Endothelial cell of umbilical vein (primary cell): ENCODE measurements around the gene KRTAP10-1. TPM values are rescaled to one million over a fixed set of nuclear protein-coding genes. Genes with fewer than 3 reads are reported as not detected.

Experiments
- BruUV-seq: library from RNA; stranded (reverse); fragments of 400-500 nt; replicated peaks from 2 replicates; lab custom pipeline; 2021; lab: Mats Ljungman, UMichigan
- CTCF ChIA-PET: fragments of 300-600, 350-600 bp; sonication (Branson Sonifier 250); formaldehyde crosslinking; loops from one replicate; lab custom pipeline; 2021; ENCODE audit warnings: antibody characterized with exemption, inconsistent platforms; lab: Charles Lee
- POLR2A ChIA-PET: fragments of 300-600, 350-600 bp; sonication (Branson Sonifier 250); formaldehyde crosslinking; loops from one replicate; lab custom pipeline; 2021; ENCODE audit warnings: antibody characterized with exemption, inconsistent platforms; lab: Charles Lee
- DNase-seq: peaks from one replicate; pipeline ENCODE4 v3.0.0-alpha.2; 2011; ENCODE audit warnings: low read depth, low spot score
- FAIRE-seq: peaks from 2 replicates; lab custom pipeline; 2011; peaks lifted over from hg19 to GRCh38; lab: Jason Lieb, UNC
- H2AFZ ChIP-seq: 2 replicates; pipeline ENCODE4 v1.6.0; 2012; ENCODE audit warnings: low read depth, low read length, control low read depth, inconsistent platforms
- H3K27ac ChIP-seq: 2 replicates; pipeline ENCODE4 v1.5.1; 2011; ENCODE audit warnings: low read depth, mild to moderate bottlenecking, control low read depth, low read length, moderate library complexity; ENCODE audit not compliant: insufficient read depth
- H3K27me3 ChIP-seq, 2 experiments: 2 replicates each; pipeline versions ENCODE4 v1.6.0 to v1.6.1; 2011; ENCODE audit warnings: low read length in 2 of 2, mixed read lengths in 1 of 2; ENCODE audit not compliant: control insufficient read depth in 2 of 2, insufficient read depth in 2 of 2
- H3K36me3 ChIP-seq, 2 experiments: 2 replicates in 1 of 2; 3 replicates in 1 of 2; pipeline ENCODE4 v1.5.1; 2011; ENCODE audit warnings: low read length in 2 of 2, mild to moderate bottlenecking in 1 of 2, moderate library complexity in 1 of 2; ENCODE audit not compliant: control insufficient read depth in 2 of 2, insufficient read depth in 2 of 2; ENCODE audit errors: extremely low read depth in 1 of 2
- H3K4me1 ChIP-seq: 3 replicates; pipeline ENCODE4 v1.5.1; 2011; ENCODE audit warnings: mild to moderate bottlenecking, low read length; ENCODE audit not compliant: control insufficient read depth, insufficient read depth; ENCODE audit errors: extremely low read depth
- H3K4me2 ChIP-seq: 2 replicates; pipeline ENCODE4 v1.6.1; 2011; ENCODE audit warnings: low read length, control low read depth, mixed read lengths; ENCODE audit not compliant: insufficient read depth
- H3K4me3 ChIP-seq, 3 experiments: fragments of 200-600 bp in 1 of 3; sonication (generic), shearing (Covaris generic) in 1 of 3; replicated peaks in 1 of 3; 2 replicates each; pipeline ENCODE4 v1.5.1; 2011 to 2016; ENCODE audit warnings: control low read depth in 3 of 3, low read length in 3 of 3, mild to moderate bottlenecking in 2 of 3, inconsistent platforms in 1 of 3, low read depth in 1 of 3, moderate library complexity in 1 of 3; ENCODE audit not compliant: insufficient read depth in 1 of 3
- H3K79me2 ChIP-seq: 2 replicates; pipeline ENCODE4 v1.6.0; 2012; ENCODE audit warnings: low read length, inconsistent platforms; ENCODE audit not compliant: control insufficient read depth, insufficient read depth
- H3K9ac ChIP-seq: replicated peaks from 2 replicates; pipeline ENCODE3; 2011; ENCODE audit warnings: low read length, control low read depth; ENCODE audit not compliant: insufficient read depth; ENCODE audit errors: extremely low read depth
- H3K9me1 ChIP-seq: replicated peaks from 3 replicates; pipeline ENCODE4 v1.6.0; 2011; ENCODE audit warnings: mild to moderate bottlenecking, low read length; ENCODE audit not compliant: control insufficient read depth, insufficient read depth; ENCODE audit errors: extremely low read depth
- H3K9me3 ChIP-seq: replicated peaks from 2 replicates; pipeline ENCODE4 v1.5.1; 2012; ENCODE audit warnings: low read length, inconsistent platforms; ENCODE audit not compliant: control insufficient read depth, insufficient read depth
- H4K20me1 ChIP-seq: replicated peaks from 2 replicates; pipeline ENCODE3; 2011; ENCODE audit warnings: mild to moderate bottlenecking, low read length; ENCODE audit not compliant: control insufficient read depth, insufficient read depth; ENCODE audit errors: extremely low read depth
- EZH2 ChIP-seq: IDR thresholded peaks from 2 replicates; pipeline ENCODE4 v1.6.1; 2012; ENCODE audit warnings: borderline replicate concordance, low read depth, mild to moderate bottlenecking, moderate library complexity, low read length, inconsistent platforms; ENCODE audit not compliant: severe bottlenecking
- FOS ChIP-seq: IDR thresholded peaks from 2 replicates; pipeline ENCODE4 v1.6.1; 2011; ENCODE audit warnings: mild to moderate bottlenecking, low read length, moderate library complexity, borderline replicate concordance; ENCODE audit not compliant: insufficient read depth
- GATA2 ChIP-seq: IDR thresholded peaks from 2 replicates; pipeline ENCODE4 v1.7.0; 2011; ENCODE audit warnings: low read depth, mild to moderate bottlenecking, moderate library complexity, mixed read lengths, low read length; ENCODE audit not compliant: insufficient read length, insufficient read depth
- JUN ChIP-seq: IDR thresholded peaks from 2 replicates; pipeline ENCODE4 v1.6.1; 2011; ENCODE audit warnings: borderline replicate concordance, low read depth; ENCODE audit not compliant: insufficient read length, insufficient read depth
- MAX ChIP-seq: IDR thresholded peaks from 2 replicates; pipeline ENCODE4 v1.6.1; 2011; ENCODE audit not compliant: insufficient read depth, insufficient read length
- MYC ChIP-seq: IDR thresholded peaks from one replicate; pipeline ENCODE4 v1.6.1; 2011; ENCODE audit warnings: mild to moderate bottlenecking, low read depth, low read length
- POLR2A ChIP-seq: IDR thresholded peaks from 2 replicates; pipeline ENCODE4 v1.6.1; 2012; ENCODE audit warnings: low read depth, mild to moderate bottlenecking, control low read depth, low read length
- POLR2AphosphoS5 ChIP-seq: IDR thresholded peaks from 2 replicates; pipeline ENCODE4 v1.6.1; 2012; ENCODE audit warnings: low read depth, mild to moderate bottlenecking, control low read depth, low read length, moderate library complexity; ENCODE audit not compliant: insufficient read depth
- dilution Hi-C: fragments of 300-500 bp; cut with MboI; formaldehyde crosslinking; loops from one replicate; pipeline ENCODE4 v1.15.0; 2019; ENCODE audit warnings: low sequenced_read_pairs; ENCODE audit not compliant: extremely low pct_ligation_motif_present
- intact Hi-C: fragments of 100-400 bp; cut with micrococcal nuclease; formaldehyde crosslinking; loops from one replicate; pipeline ENCODE4 v1.10.0; 2022
- polyA plus RNA-seq, 4 experiments: library from polyadenylated mRNA; depleted of rRNA in 3 of 4; stranded (reverse) in 3 of 4; unstranded in 1 of 4; fragments of >200 nt; gene quantifications; 2 replicates each; pipeline versions ENCODE4 v1.2.1 to v1.2.3, GENCODE V29; 2011 to 2012; ENCODE audit warnings: missing spikeins in 1 of 4
- total RNA-seq: library from RNA; stranded (reverse); gene quantifications from 2 replicates; pipeline ENCODE4 v1.2.3, GENCODE V29; 2021
- TF ChIP-seq, protein P1 (sequence below), 2 donors: IDR thresholded peaks; 1 replicate in 1 of 2; 2 replicates in 1 of 2; pipeline ENCODE4 v1.5.1; 2011; ENCODE audit warnings: low read length in 2 of 2, mild to moderate bottlenecking in 2 of 2, moderate library complexity in 2 of 2, control low read depth in 1 of 2, inconsistent platforms in 1 of 2, low read depth in 1 of 2; ENCODE audit not compliant: insufficient read depth in 1 of 2; ENCODE audit errors: extremely low read depth in 1 of 2

Gene KRTAP10-1
- total and polyA plus RNA-seq, 2 donors (not counting 3 experiments of a cell fraction or from before 2014, with no cell fraction given), result not detected

DNA sequence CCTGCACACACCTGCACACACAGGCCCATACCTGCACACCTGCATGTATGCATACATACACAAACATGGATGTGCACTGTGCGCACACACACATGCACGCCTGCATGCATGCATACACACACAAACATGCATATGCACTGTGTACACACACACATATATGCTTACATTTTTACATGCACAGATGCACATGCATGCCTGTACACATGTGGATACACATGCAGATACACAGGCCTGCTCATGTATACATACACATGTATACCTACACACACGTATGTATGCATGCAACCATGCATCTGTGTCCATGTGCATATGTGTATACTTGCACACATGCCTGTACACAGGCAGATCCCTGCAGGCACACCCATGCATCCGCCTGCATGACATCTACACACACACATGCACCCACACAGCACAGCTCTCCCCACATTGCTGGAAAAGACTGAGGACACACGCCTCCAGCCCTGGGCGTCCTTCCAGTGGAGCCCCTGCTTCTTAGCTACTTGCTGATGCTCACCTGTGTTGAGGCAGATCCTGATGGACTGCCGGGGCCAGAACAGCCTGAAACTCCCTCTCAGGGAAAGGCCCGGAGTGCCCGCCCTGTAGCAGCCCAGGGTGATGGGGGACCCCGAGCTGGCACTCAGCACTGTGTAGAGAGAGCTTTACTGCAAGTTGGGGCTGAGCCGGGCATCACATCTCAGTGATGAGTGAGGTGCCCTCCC is 28.6 kb downstream of the KRTAP10-1 start:
- intact Hi-C loops (loop anchor here (10.0 kb wide), 1 partner anchor 423 kb away; no protein-coding TSS in a partner anchor), dilution Hi-C loops (no loop called here)
- H3K9me1 ChIP-seq, result no peaks in the 10 kb centered on the region
- no peaks in the 10 kb centered on the region for H3K9me3 ChIP-seq
- no peak overlapping the region for H3K9ac ChIP-seq
- CTCF ChIA-PET, result interaction anchor here (0.6 to 5.1 kb wide), 14 partner anchors 11 to 423 kb away, joined by 3 to 125 read pairs (median 5); no protein-coding TSS in a partner anchor
- POLR2A ChIA-PET, result no interaction called here
- no peak overlapping the region for H2AFZ ChIP-seq
- H4K20me1 ChIP-seq, result no peaks in the 10 kb centered on the region
- FAIRE-seq (no peak), DNase-seq (no peak)
- H3K4me1 ChIP-seq, result no peaks in the 10 kb centered on the region
- BruUV-seq, result no TSS peak
- H3K4me3 ChIP-seq, result no peak overlapping the region
- no peaks in the 10 kb centered on the region for H3K36me3 ChIP-seq
- H3K27ac ChIP-seq, result no peak overlapping the region
- no peak overlapping the region for H3K4me2 ChIP-seq
- no peaks in the 10 kb centered on the region for H3K79me2 ChIP-seq
- TF ChIP-seq POLR2A, result no peak
- TF ChIP-seq JUN, result no peak
- TF ChIP-seq POLR2AphosphoS5, result no peak
- no peak for TF ChIP-seq MAX
- TF ChIP-seq MYC, result no peak
- TF ChIP-seq, protein P1, sequence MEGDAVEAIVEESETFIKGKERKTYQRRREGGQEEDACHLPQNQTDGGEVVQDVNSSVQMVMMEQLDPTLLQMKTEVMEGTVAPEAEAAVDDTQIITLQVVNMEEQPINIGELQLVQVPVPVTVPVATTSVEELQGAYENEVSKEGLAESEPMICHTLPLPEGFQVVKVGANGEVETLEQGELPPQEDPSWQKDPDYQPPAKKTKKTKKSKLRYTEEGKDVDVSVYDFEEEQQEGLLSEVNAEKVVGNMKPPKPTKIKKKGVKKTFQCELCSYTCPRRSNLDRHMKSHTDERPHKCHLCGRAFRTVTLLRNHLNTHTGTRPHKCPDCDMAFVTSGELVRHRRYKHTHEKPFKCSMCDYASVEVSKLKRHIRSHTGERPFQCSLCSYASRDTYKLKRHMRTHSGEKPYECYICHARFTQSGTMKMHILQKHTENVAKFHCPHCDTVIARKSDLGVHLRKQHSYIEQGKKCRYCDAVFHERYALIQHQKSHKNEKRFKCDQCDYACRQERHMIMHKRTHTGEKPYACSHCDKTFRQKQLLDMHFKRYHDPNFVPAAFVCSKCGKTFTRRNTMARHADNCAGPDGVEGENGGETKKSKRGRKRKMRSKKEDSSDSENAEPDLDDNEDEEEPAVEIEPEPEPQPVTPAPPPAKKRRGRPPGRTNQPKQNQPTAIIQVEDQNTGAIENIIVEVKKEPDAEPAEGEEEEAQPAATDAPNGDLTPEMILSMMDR (IDR thresholded peaks at IDR 0.05; ENCODE audit: extremely low read depth in 1 of 2, insufficient read depth in 1 of 2, low read depth in 1 of 2, low read length in 2 of 2), result no peak
- no peak for TF ChIP-seq GATA2
- no peak for TF ChIP-seq EZH2
- no peak for TF ChIP-seq FOS
- no peaks in the 10 kb centered on the region for H3K27me3 ChIP-seq
